Testis (tissue), 2 donors: Measurements from ENCODE around the gene GMCL1.

Experiments used
- CTCF ChIP-seq, 3 experiments: fragments of 450-650 bp in 2 of 3; fragments of 200-600 bp in 1 of 3; sonication (generic) in 1 of 3; IDR thresholded peaks; one replicate each; pipeline ENCODE4 v1.5.1; 2016 to 2019; ENCODE audit warnings: antibody characterized with exemption in 3 of 3, mild to moderate bottlenecking in 2 of 3, moderate library complexity in 1 of 3
- POLR2A ChIP-seq: fragments of 450-650 bp; IDR thresholded peaks from one replicate; pipeline ENCODE4 v1.6.1; 2017; ENCODE audit warnings: antibody characterized with exemption, mild to moderate bottlenecking, moderate library complexity

GRCh38 chr2:69811018-69811417 is 18.4 kb upstream of the GMCL1 start:
- TF ChIP-seq CTCF (IDR thresholded peaks at IDR 0.05) (no peak), POLR2A (no peak)
